ENCODE results near the gene CDRT15.
"Not testable (repeated sequence)": the region's sequence is repeated elsewhere in the genome, so short reads cannot be mapped to it uniquely, and the experiment has no call there.

The CDRT15 gene

DNA sequence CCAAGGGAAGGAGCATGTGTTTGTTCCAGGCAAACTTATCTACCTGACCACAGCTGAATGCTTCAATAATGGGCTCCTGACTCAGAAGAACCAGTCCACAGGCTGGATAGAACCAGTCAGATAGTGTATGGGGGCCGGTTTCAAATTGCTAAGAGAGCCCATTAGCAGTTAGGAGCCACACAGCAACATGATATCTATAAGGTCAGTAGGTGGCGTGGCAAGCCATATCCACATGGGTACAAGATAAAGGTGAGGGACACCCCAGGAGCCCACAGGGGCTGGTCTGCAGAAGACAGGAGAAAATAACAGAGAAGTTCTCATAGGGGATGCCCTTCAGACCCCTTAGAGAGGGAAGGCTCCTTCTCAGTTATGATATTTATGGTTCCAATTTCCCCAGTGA lies 31.6 kb upstream of the CDRT15 start:
- H3K4me3 ChIP-seq (ENCODE audit: low read depth, low read length), result no peak overlapping the region
- H3K27me3 ChIP-seq, result no peaks in the 10 kb centered on the region
- H3K9me3 ChIP-seq, result no peaks in the 10 kb centered on the region
- DNase-seq, result no peak
- no peaks in the 10 kb centered on the region for H3K4me1 ChIP-seq
- TF ChIP-seq, protein P1, sequence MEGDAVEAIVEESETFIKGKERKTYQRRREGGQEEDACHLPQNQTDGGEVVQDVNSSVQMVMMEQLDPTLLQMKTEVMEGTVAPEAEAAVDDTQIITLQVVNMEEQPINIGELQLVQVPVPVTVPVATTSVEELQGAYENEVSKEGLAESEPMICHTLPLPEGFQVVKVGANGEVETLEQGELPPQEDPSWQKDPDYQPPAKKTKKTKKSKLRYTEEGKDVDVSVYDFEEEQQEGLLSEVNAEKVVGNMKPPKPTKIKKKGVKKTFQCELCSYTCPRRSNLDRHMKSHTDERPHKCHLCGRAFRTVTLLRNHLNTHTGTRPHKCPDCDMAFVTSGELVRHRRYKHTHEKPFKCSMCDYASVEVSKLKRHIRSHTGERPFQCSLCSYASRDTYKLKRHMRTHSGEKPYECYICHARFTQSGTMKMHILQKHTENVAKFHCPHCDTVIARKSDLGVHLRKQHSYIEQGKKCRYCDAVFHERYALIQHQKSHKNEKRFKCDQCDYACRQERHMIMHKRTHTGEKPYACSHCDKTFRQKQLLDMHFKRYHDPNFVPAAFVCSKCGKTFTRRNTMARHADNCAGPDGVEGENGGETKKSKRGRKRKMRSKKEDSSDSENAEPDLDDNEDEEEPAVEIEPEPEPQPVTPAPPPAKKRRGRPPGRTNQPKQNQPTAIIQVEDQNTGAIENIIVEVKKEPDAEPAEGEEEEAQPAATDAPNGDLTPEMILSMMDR (IDR thresholded peaks at IDR 0.05; ENCODE audit: low read depth, low read length), result no peak
- H3K36me3 ChIP-seq, result no peaks in the 10 kb centered on the region

DNA sequence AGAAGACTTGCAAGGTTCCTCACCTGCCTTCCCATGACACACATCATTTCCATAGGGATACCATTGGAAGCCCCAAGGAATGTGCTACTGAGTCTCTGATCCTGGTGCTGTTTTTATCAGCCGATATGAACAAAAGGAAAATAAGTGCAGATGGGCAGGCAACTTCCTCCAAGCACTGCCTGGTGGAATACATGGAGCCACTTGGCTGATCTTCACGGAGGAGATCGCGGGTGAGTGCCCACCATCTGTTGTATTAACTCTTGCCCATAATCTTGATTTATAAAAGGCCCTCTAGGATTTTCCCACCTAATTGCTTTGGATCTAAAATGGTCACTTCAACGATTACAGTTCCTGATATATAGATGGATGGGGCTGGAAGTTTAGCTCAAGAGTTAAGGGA lies 24.7 kb upstream of the CDRT15 start:
- Histone ChIP-seq H3K36me3 (no peaks in the 10 kb centered on the region), H3K27me3 (no peaks in the 10 kb centered on the region), H3K4me1 (no peaks in the 10 kb centered on the region), H3K9me3 (no peaks in the 10 kb centered on the region), H3K4me3 (ENCODE audit: low read depth, low read length) (no peak overlapping the region)
- no peak for DNase-seq
- TF ChIP-seq, protein P1 (IDR thresholded peaks at IDR 0.05; ENCODE audit: low read depth, low read length), result no peak

DNA sequence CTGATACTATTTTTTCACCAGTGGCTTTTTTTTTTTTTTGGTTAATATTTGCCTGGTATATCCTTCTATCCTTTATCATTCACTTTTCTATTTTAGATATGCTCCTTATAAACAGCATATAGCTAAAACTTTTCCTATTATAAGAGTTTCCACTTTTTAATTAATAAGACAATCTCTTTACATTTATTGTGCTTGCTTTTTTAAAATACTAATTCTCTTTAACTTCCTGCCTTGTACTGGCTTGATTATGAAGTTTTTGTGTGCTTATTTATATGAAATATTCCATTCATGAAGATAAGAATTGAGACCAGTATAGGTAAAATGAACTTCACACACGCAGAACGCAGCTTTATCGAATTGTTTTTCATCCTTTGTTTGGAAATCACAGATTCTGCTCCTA lies 9.0 kb upstream of the CDRT15 start:
- Histone ChIP-seq H3K4me1 (no peaks in the 10 kb centered on the region), H3K27me3 (no peaks in the 10 kb centered on the region), H3K36me3 (no peaks in the 10 kb centered on the region), H3K9me3 (no peaks in the 10 kb centered on the region), H3K4me3 (ENCODE audit: low read depth, low read length) (no peak overlapping the region)
- no peak for DNase-seq
- TF ChIP-seq, protein P1 (IDR thresholded peaks at IDR 0.05; ENCODE audit: low read depth, low read length), result no peak

DNA sequence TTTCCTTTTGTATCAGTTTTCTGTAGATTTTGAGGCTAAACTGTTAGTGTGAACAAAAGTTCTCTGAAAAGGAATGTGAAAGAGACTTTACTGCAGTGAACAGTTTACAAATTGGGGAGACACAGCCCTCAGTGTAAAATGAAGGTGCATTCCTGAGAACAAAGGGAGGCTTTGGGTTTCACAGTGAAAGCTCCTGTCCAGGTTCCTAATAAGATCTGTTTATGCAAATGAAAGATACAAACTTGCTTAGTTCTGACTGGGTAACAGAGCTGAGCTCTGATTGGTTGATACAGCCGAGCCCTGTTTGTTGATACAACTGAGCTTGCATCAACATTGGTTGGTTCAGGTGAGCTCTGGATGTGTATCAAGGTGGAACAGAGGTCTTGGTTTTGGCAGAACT lies 8.3 kb upstream of the CDRT15 start:
- no peak for DNase-seq
- H3K36me3 ChIP-seq, result no peaks in the 10 kb centered on the region
- TF ChIP-seq, protein P1 (IDR thresholded peaks at IDR 0.05; ENCODE audit: low read depth, low read length), result no peak
- H3K27me3 ChIP-seq, result no peaks in the 10 kb centered on the region
- no peak overlapping the region for H3K4me3 ChIP-seq (ENCODE audit: low read depth, low read length)
- H3K9me3 ChIP-seq, result no peaks in the 10 kb centered on the region
- H3K4me1 ChIP-seq, result no peaks in the 10 kb centered on the region

- not testable (repeated sequence) for H3K9me3 ChIP-seq
Measured at GRCh38 chr17:14239271-14239670, 2.6 kb upstream of the CDRT15 start.

GRCh38 chr17:14236032-14236431 lies 630 bp downstream of the CDRT15 start:
- not testable (repeated sequence) for DNase-seq; H3K27me3 ChIP-seq; H3K4me3 ChIP-seq (ENCODE audit: low read depth, low read length); H3K36me3 ChIP-seq; H3K4me1 ChIP-seq; H3K9me3 ChIP-seq

More at GRCh38 chr17:14239271-14239670, 2.6 kb upstream of the CDRT15 start:
- H3K36me3 ChIP-seq; H3K27me3 ChIP-seq; DNase-seq; H3K4me1 ChIP-seq; H3K4me3 ChIP-seq (ENCODE audit: low read depth, low read length): not testable (repeated sequence)

DNA sequence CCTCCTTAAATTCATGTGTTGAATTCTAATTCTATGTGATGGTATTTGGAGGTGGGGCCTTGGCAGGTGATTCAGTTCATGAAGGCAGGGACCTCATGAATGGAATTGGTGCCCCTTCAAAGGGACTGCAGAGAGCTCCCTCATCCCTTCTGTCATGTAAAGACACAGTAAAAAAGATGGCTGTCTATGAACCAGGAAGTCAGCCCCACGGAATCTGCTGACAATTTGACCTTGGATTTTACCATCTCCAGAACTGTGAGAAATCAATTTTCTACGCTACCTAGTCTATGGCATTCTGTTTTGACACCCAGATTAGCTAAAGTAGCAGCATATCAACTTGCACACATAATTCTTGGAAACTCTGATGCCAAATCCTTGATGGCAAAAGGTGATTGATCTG lies 1.6 kb downstream of the CDRT15 start:
- H3K36me3 ChIP-seq; H3K4me3 ChIP-seq (ENCODE audit: low read depth, low read length); H3K27me3 ChIP-seq; DNase-seq; H3K4me1 ChIP-seq; H3K9me3 ChIP-seq: not testable (repeated sequence)

- H3K36me3 ChIP-seq; H3K9me3 ChIP-seq; DNase-seq; H3K27me3 ChIP-seq; H3K4me1 ChIP-seq; H3K4me3 ChIP-seq (ENCODE audit: low read depth, low read length): not testable (repeated sequence)
Measured at GRCh38 chr17:14231187-14231586, 5.5 kb downstream of the CDRT15 start.
